IPS-18c (cell line): Measurements from ENCODE around the gene LBH.

Source experiments
- H3K4me3 ChIP-seq: 2 replicates; pipeline ENCODE4 v1.7.0; 2013; ENCODE audit warnings: low read depth, mild to moderate bottlenecking, low read length, moderate library complexity; ENCODE audit not compliant: insufficient read depth
- H3K9me3 ChIP-seq: one replicate; pipeline ENCODE4 v1.6.1; 2013; ENCODE audit warnings: mild to moderate bottlenecking, low read length, moderate library complexity; ENCODE audit not compliant: control insufficient read depth, insufficient read depth

Gene LBH

GRCh38 chr2:30277582-30277981 lies 46.2 kb downstream of the LBH start:
- Histone ChIP-seq H3K9me3 (no peaks in the 10 kb centered on the region), H3K4me3 (no peak overlapping the region)

- no peak overlapping the region for H3K4me3 ChIP-seq
- H3K9me3 ChIP-seq = no peaks in the 10 kb centered on the region
Measured at GRCh38 chr2:30278419-30278818, 47.1 kb downstream of the LBH start.

GRCh38 chr2:30280596-30281434 lies 49.5 kb downstream of the LBH start:
- H3K9me3 ChIP-seq = no peaks in the 10 kb centered on the region
- no peak overlapping the region for H3K4me3 ChIP-seq

GRCh38 chr2:30282081-30282480 lies 50.7 kb downstream of the LBH start:
- Histone ChIP-seq H3K9me3 (no peaks in the 10 kb centered on the region), H3K4me3 (no peak overlapping the region)

- Histone ChIP-seq H3K4me3 (no peak overlapping the region), H3K9me3 (no peaks in the 10 kb centered on the region)
Measured at GRCh38 chr2:30282721-30283120, 51.4 kb downstream of the LBH start.

DNA sequence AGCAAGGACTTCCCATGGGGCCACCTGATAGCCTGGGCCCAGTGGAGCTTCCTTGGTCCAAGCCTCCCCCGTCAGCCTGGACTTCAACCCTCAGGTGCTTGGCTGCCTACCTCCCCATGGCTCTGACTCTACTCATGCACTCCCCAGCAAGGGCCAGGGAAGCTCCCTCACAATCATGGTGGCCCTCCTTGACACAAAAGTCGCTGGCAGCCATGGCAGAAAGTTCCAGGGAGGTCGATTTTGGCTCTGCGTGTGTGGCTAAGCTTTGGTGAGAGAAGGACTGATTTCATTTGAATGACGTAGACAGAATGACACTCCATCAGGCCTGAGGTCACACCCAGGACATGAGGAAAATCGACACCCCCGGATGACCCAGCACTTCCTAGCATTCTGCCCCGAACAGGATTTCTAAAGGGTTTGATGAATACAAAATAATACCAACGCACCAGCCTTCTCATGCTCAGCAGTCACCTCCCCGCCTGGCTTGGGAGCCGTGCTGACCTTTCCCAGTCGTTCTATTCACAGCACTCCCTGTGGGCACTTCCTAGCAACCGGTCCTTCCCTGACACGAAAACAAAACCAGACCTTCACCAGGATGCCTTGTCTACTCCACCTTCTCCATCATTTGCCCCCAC lies 52.7 kb downstream of the LBH start:
- Histone ChIP-seq H3K9me3 (no peaks in the 10 kb centered on the region), H3K4me3 (no peak overlapping the region)

GRCh38 chr2:30285758-30286157 lies 54.4 kb downstream of the LBH start:
- Histone ChIP-seq H3K4me3 (no peak overlapping the region), H3K9me3 (no peaks in the 10 kb centered on the region)

DNA sequence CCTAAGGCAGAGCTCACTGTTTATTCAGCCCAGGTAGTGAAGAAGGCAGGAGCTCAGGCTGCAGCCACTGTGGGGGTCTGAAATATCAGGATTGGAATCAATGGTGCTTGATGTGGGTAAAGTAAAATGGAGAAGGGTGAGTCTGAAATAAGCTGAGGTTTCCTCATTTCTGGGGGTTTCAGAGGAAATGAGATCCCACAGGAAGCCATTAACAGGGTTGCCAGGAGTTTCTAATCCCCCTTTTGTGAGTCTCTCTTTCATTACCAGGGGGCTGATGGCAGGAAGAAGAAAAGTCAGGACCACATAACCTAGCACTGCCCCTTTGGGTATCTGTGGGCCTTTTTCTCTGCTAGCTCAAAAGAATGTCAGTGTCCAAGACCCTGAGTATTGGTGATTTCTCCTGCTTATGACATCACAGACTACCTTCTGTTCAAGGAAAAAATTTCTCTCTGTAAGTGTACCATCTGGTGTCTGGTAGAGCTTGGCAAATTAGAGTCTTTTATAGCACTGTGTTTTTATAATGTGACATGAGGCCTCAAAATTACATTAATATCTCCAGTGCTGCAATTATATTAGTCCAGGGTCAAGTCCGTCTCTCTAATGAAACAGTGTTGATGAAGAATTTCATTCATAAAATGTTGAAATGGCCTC lies 56.0 kb downstream of the LBH start:
- H3K9me3 ChIP-seq = no peaks in the 10 kb centered on the region
- H3K4me3 ChIP-seq = no peak overlapping the region

DNA sequence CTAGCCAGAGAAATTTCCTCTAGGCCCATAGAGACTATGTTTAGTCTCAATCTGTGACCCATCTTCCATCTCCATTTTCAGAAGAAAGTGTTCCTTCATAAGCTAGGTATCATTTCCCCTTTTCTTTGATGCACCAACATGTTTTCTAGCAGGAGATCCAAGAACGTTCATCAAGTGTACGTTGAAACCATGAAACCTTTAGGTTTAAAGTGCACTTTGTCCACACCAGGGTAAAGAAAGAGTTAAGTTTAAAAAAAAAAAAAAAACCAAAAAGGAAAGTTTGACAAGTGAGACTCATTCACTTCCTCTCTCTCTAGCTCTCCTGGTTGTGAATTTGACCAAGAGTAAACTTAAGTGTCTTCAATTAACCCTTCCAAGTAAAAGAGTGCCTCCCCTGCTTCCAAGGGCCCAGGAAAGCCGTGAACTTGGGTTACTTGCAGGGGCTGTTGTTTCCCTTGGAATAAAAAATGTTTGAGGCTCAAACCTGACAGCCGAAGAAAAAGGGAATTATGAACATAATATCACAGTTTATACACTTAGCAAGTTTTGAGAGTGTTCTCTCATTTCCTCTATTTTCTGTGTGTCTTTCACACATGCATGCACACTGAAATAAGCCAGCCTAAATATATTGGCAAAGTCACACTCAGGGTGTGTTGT lies 56.7 kb downstream of the LBH start:
- H3K4me3 ChIP-seq = no peak overlapping the region
- H3K9me3 ChIP-seq = no peaks in the 10 kb centered on the region

DNA sequence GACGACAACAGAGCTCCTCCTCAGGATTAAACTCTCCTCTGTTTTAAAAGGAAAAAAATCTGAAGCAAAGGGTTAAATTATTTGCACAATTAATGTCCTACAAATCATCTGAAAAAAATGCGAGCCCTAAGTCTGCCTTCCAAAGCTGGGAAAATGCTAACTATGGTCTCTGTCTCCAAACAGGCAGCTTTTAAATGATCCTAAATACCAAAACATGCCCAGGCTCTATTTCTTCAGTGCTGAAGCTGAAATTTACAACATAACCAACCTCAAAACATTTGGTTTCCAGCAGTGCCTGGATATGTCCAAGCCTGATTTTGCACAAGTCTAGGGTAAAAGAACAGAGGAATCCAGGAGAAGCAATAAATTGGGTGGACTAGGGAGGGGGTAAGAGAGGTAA lies 57.2 kb downstream of the LBH start:
- H3K4me3 ChIP-seq = no peak overlapping the region
- no peaks in the 10 kb centered on the region for H3K9me3 ChIP-seq

DNA sequence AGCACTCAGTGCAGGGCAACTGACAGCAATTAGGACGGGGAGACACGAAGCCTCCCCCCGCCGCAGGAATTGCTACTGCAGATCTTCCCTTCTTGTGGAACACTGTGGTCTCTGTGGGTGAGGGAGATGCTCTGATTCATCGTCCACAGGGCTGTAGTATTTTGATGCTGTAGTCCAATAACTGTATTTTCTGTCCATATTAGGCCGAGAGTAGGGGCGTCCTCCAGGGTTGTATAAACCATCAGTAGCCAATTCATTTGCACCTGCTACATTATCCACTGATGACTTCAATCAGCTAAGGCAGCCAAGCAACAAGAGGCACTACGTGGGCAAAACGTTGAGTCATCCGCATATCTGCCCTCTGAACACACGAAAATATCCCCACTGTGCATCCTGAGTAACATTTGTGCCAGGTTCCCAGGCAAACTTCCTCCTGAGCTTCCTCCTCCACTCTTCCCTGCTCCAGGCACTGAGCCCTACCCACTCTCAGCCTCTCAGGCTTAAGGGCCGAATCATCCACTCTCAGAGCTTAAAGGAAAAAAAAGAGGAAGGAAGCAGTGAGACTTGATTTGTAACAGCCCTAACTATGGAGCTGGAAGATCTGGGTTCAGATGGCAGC lies 62.1 kb downstream of the LBH start:
- Histone ChIP-seq H3K9me3 (no peaks in the 10 kb centered on the region), H3K4me3 (no peak overlapping the region)

GRCh38 chr2:30294133-30294532 lies 62.8 kb downstream of the LBH start:
- H3K4me3 ChIP-seq = no peak overlapping the region

DNA sequence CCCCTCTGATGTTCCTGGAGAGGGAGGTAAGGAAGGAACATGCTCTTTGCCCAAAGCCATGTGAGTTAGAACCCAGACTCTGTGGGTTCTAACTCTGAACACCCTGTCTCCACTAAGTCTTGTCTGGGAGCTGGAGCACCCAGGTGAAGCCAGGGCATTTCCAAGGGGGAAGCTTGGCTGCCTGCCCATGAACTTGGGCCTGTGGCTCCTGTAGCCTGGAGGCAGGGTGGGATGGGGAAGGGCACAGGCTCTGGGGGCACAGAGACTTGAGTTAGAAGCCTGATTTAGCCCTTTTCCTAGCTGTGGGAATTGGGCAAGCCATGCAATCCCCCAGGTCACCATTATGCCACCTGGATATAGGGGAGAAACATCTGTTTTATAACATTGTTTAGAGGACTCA lies 65.2 kb downstream of the LBH start:
- no peaks in the 10 kb centered on the region for H3K9me3 ChIP-seq
- H3K4me3 ChIP-seq = no peak overlapping the region

More at GRCh38 chr2:30294133-30294532, 62.8 kb downstream of the LBH start:
- no peaks in the 10 kb centered on the region for H3K9me3 ChIP-seq

GRCh38 chr2:30298302-30298701 lies 67.0 kb downstream of the LBH start:
- no peaks in the 10 kb centered on the region for H3K9me3 ChIP-seq
- no peak overlapping the region for H3K4me3 ChIP-seq

DNA sequence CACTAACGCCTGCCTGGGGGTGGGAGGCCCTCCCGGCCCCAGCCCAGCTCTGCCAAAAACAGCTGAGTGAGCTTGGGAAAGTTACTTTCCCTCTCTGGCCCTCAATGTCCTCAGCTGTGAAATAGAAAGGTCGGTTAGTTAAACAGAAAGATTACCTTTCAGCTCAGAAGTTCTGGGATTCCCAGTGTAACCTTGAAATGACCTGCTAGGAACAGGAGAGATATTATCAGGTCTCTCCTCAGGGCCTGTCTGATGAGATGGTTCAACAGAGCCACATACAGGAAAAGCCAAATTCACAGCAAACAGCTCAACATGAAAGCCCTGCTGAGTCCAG lies 68.8 kb downstream of the LBH start:
- H3K9me3 ChIP-seq = peaks cover 2% of the 10 kb centered on the region
- H3K4me3 ChIP-seq = no peak overlapping the region

DNA sequence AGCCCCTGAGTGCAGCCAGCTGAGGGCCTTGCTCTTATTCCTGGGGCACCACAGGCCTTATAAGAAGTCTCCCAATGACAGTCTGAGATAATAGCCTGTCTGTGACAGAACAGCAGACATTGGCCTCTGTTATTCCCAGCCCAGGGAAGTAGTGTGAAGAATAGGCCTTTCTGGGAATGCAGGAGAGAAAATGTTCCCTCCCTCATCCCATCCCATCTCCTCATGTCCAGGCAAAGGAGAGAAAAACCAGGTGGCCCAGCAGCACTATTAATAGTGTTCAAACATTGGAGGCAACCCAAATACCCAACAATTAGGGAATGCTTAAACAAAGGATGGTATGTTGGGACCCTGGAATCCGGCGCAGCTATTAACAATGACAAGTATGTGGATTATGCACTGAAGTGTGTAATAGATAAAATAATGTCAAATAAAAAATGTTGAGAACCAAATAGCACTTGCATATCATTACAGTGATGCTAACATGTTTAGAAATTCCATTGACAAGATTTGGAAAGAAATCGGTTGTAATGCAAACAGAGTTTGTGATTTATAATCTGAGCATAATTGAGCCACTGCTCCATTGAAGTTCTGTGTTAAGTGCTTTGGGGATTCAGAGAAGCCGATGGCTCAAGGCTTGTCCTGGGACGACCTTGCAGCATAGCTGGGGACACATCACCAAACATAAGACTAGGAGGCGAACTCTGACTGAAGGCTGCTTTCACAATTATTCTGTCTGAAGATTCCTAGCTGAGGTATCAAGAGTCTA lies 69.3 kb downstream of the LBH start:
- peaks cover 2% of the 10 kb centered on the region for H3K9me3 ChIP-seq
- no peak overlapping the region for H3K4me3 ChIP-seq

DNA sequence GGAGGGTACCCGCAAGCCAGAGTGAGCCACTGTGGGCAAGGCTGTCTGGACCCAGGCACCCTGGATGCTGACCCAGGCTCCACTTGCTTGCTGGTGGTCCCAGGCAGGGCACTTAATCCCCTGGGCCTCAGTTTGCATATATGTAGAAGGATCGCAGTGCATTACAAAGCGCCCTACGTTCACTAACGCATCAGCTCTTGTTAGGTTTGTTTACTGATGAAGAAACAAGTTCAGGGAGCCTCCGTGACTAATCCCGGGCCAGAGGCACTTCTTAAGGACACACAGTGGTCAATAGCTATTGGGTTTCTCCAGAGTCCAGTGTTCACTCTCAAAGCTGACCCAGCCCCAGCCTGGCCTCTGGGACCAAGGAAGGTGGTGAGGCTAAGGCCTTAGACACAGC lies 70.2 kb downstream of the LBH start:
- Histone ChIP-seq H3K4me3 (no peak overlapping the region), H3K9me3 (peaks cover 2% of the 10 kb centered on the region)
